GM23338 (cell line): ENCODE data around the gene ZFYVE21. TPM values are rescaled to one million over a fixed set of nuclear protein-coding genes. Genes with fewer than 3 reads are reported as not detected.
A peak's percentile ranks its signal among the peaks of the same experiment; 100 is the strongest.

Experiments
- ATAC-seq: fragments of 200-7000 bp; cut with Tn5 transposase; 3 replicates; pipeline ENCODE4 v1.9.1; 2020
- DNase-seq: peaks from one replicate; pipeline ENCODE4 v3.0.0-alpha.2; 2015; ENCODE audit warnings: low spot score
- H2AFZ ChIP-seq: fragments of 200-600 bp; sonication (generic); 2 replicates; pipeline ENCODE4 v1.8.0; 2016; ENCODE audit warnings: antibody characterized with exemption, mild to moderate bottlenecking, moderate library complexity
- H3F3A ChIP-seq: fragments of 200-600 bp; sonication (generic); replicated peaks from 2 replicates; pipeline ENCODE4 v1.8.0; 2017; ENCODE audit warnings: antibody characterized with exemption, mixed run types, low read depth
- H3K27ac ChIP-seq: fragments of 200-600 bp; sonication (generic); 2 replicates; pipeline ENCODE4 v1.6.1; 2016; ENCODE audit warnings: low read depth
- H3K27me3 ChIP-seq: fragments of 200-600 bp; sonication (generic); 2 replicates; pipeline ENCODE4 v1.8.0; 2016; ENCODE audit warnings: mild to moderate bottlenecking, mixed run types, moderate library complexity; ENCODE audit not compliant: insufficient read depth
- H3K36me3 ChIP-seq: fragments of 200-600 bp; sonication (generic); 2 replicates; pipeline ENCODE4 v1.8.0; 2016; ENCODE audit warnings: mild to moderate bottlenecking; ENCODE audit not compliant: insufficient read depth
- H3K4me1 ChIP-seq: fragments of 200-600 bp; sonication (generic); 2 replicates; pipeline ENCODE4 v1.8.0; 2016; ENCODE audit warnings: mild to moderate bottlenecking, moderate library complexity; ENCODE audit not compliant: insufficient read depth
- H3K4me2 ChIP-seq: fragments of 200-600 bp; sonication (generic); 2 replicates; pipeline ENCODE4 v1.7.1; 2017; ENCODE audit warnings: mixed run types
- H3K4me3 ChIP-seq: fragments of 200-600 bp; sonication (generic); 2 replicates; pipeline ENCODE4 v1.6.1; 2016; ENCODE audit warnings: mixed run types
- H3K79me2 ChIP-seq: fragments of 200-600 bp; sonication (generic); replicated peaks from 2 replicates; pipeline ENCODE4 v1.8.0; 2017; ENCODE audit warnings: mild to moderate bottlenecking; ENCODE audit not compliant: insufficient read depth
- H3K9me2 ChIP-seq: fragments of 200-600 bp; sonication (generic); 2 replicates; pipeline ENCODE4 v1.8.0; 2017; ENCODE audit not compliant: insufficient read depth
- H4K20me1 ChIP-seq: fragments of 200-600 bp; sonication (generic); replicated peaks from 2 replicates; pipeline ENCODE4 v1.8.0; 2017; ENCODE audit warnings: mild to moderate bottlenecking; ENCODE audit not compliant: insufficient read depth
- H3K27ac Mint-ChIP-seq: 2 replicates; pipeline ENCODE4 v1.8.0; 2020; ENCODE audit warnings: inconsistent platforms, mild to moderate bottlenecking, moderate library complexity, mixed read lengths
- H3K27me3 Mint-ChIP-seq: 3 replicates; pipeline ENCODE4 v1.8.0; 2022; ENCODE audit warnings: low read depth, mild to moderate bottlenecking, moderate library complexity, mixed read lengths, inconsistent platforms; ENCODE audit not compliant: insufficient read depth, poor library complexity
- H3K36me3 Mint-ChIP-seq: 3 replicates; pipeline ENCODE4 v1.8.0; 2021; ENCODE audit warnings: low read depth, mild to moderate bottlenecking, inconsistent platforms, moderate library complexity, mixed read lengths
- H3K4me1 Mint-ChIP-seq: 3 replicates; pipeline ENCODE4 v1.8.0; 2020; ENCODE audit warnings: mild to moderate bottlenecking, inconsistent platforms, mixed read lengths
- H3K4me3 Mint-ChIP-seq: 3 replicates; pipeline ENCODE4 v1.8.0; 2021; ENCODE audit warnings: moderate library complexity, mild to moderate bottlenecking, inconsistent platforms, mixed read lengths
- H3K9me3 Mint-ChIP-seq: 3 replicates; pipeline ENCODE4 v1.8.0; 2020; ENCODE audit warnings: moderate library complexity, mild to moderate bottlenecking, inconsistent platforms, mixed read lengths
- CTCF ChIP-seq, 2 experiments: fragments of 200-600 bp in 1 of 2; sonication (generic) in 1 of 2; conservative IDR thresholded peaks; 2 replicates each; pipeline versions ENCODE4 v1.5.1 to v1.6.1; 2016 to 2017; ENCODE audit warnings: antibody characterized with exemption in 2 of 2, low read depth in 2 of 2, mild to moderate bottlenecking in 2 of 2, moderate library complexity in 1 of 2
- ETS1 ChIP-seq: IDR thresholded peaks from 2 replicates; pipeline ENCODE4 v1.6.1; 2016; ENCODE audit warnings: antibody characterized with exemption
- EZH2 ChIP-seq: fragments of 200-600 bp; sonication (generic); IDR thresholded peaks from one replicate; pipeline ENCODE4 v1.8.0; 2017; ENCODE audit warnings: antibody characterized with exemption, mild to moderate bottlenecking, low read depth; ENCODE audit not compliant: unreplicated experiment
- EZH2phosphoT487 ChIP-seq: fragments of 200-600 bp; sonication (generic); IDR thresholded peaks from one replicate; pipeline ENCODE4 v1.8.1; 2018; ENCODE audit warnings: antibody characterized with exemption; ENCODE audit not compliant: unreplicated experiment
- JUNB ChIP-seq: IDR thresholded peaks from one replicate; pipeline ENCODE4 v1.6.1; 2016; ENCODE audit warnings: antibody characterized with exemption; ENCODE audit not compliant: unreplicated experiment
- NANOG ChIP-seq: IDR thresholded peaks from 2 replicates; pipeline ENCODE4 v1.6.1; 2016; ENCODE audit warnings: antibody characterized with exemption, borderline replicate concordance
- POLR2AphosphoS5 ChIP-seq: IDR thresholded peaks from 2 replicates; pipeline ENCODE4 v1.6.1; 2016; ENCODE audit warnings: antibody characterized with exemption, low read depth
- REST ChIP-seq: IDR thresholded peaks from one replicate; pipeline ENCODE4 v1.6.1; 2018; ENCODE audit warnings: antibody characterized with exemption; ENCODE audit not compliant: unreplicated experiment
- STAT1 ChIP-seq: IDR thresholded peaks from one replicate; pipeline ENCODE4 v1.6.1; 2016; ENCODE audit warnings: antibody characterized with exemption; ENCODE audit not compliant: unreplicated experiment
- ZNF114 ChIP-seq: fragments of 250-450 bp; sonication (Bioruptor Pico); IDR thresholded peaks from 2 replicates; pipeline ENCODE4 v1.5.0; 2020; ENCODE audit warnings: mild to moderate bottlenecking, moderate library complexity
- ZNF331 ChIP-seq: fragments of 250-450 bp; sonication (Bioruptor Pico); IDR thresholded peaks from 2 replicates; pipeline ENCODE4 v1.5.0; 2020; ENCODE audit warnings: low read depth, mild to moderate bottlenecking, moderate library complexity
- ZNF462 ChIP-seq: fragments of 250-450 bp; sonication (Bioruptor Pico); IDR thresholded peaks from 2 replicates; pipeline ENCODE4 v1.5.0; 2020; ENCODE audit warnings: mild to moderate bottlenecking, moderate library complexity
- polyA plus RNA-seq: library from polyadenylated mRNA; unstranded; fragments of >200 nt; fragmentation: Nextera tagmentation; extraction: Ambion mirVana; gene quantifications from 2 replicates; pipeline ENCODE4 v1.2.1, GENCODE V29; 2016
- total RNA-seq: library from RNA; depleted of rRNA; stranded (reverse); fragments of >200 nt; shearing (Covaris generic); gene quantifications from 2 replicates; pipeline ENCODE4 v1.2.3, GENCODE V29; 2014

The ZFYVE21 gene
- total and polyA plus RNA-seq, 2 experiments from 2014 or later = 88.0 to 89.6 TPM

GRCh38 chr14:103716091-103716801 lies 636 bp downstream of the ZFYVE21 start (continued):
- no peak for TF ChIP-seq EZH2phosphoT487

- ATAC-seq (no peak), DNase-seq (no peak)
- Histone ChIP-seq H3K79me2 (peaks cover 79% of the 10 kb centered on the region), H3K4me3 (peak overlapping the region; percentile 74), H4K20me1 (peaks cover 18% of the 10 kb centered on the region), H3K27me3 (no peaks in the 10 kb centered on the region), H3K4me1 (peaks cover 3% of the 10 kb centered on the region; the same call in 1 of the 2 replicates), H3F3A (0 out of 2 replicates have a peak, but pooled peaks cover 4% of the 10 kb centered on the region), H3K9me2 (no peaks in the 10 kb centered on the region), H2AFZ (no peak overlapping the region), H3K36me3 (no peaks in the 10 kb centered on the region), H3K4me2 (peak overlapping the region; percentile 90), H3K27ac (no peak overlapping the region)
- peak overlapping the region; percentile 77 for H3K4me3 Mint-ChIP-seq
- H3K9me3 Mint-ChIP-seq = no peaks in the 10 kb centered on the region
- peaks cover 14% of the 10 kb centered on the region for H3K27me3 Mint-ChIP-seq
- peaks cover 9% of the 10 kb centered on the region; the same call in 2 of the 3 replicates for H3K36me3 Mint-ChIP-seq
- peaks cover 25% of the 10 kb centered on the region for H3K4me1 Mint-ChIP-seq
- no peak overlapping the region for H3K27ac Mint-ChIP-seq
- TF ChIP-seq NANOG = no peak
- TF ChIP-seq POLR2AphosphoS5 = no peak
- no peak for TF ChIP-seq ETS1
- no peak for TF ChIP-seq ZNF114 (CRISPR knock-in tag)
- TF ChIP-seq EZH2 = no peak
- TF ChIP-seq STAT1 = no peak
- TF ChIP-seq CTCF (conservative IDR thresholded peaks at IDR 0.05; ENCODE audit: low read depth in 2 of 2) = no peak
- TF ChIP-seq ZNF462 (CRISPR knock-in tag) = no peak
- TF ChIP-seq ZNF331 (CRISPR knock-in tag) = no peak
- TF ChIP-seq EZH2phosphoT487 = no peak
- no peak for TF ChIP-seq REST
- TF ChIP-seq JUNB = no peak
These were observed 1.3 kb downstream of the ZFYVE21 start for GRCh38 chr14:103716899-103717411.
